ENCODE results near the gene SCFD2. TPM values are rescaled to one million over a fixed set of nuclear protein-coding genes. Genes with fewer than 3 reads are reported as not detected.

Gene SCFD2
- polyA plus RNA-seq, 2 of the 4 experiments (the other 2 are of a cell fraction), result 7.6 to 10.8 TPM

DNA sequence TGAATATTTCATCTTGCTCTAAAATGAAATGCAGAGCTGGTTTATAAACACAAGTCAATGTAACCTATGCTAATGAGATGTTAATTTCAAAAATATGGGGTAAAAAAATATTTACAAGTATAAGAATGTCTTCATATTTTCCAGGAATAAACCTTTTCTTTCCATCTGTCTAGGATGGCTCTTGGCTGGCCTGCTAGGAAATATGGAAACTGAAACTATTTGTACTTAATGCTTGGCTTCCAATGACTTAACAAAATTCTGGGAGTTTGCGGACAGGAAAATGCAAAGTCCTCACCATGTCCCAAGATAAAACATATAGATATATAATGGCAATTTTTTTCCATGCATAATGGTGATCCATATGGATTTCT, 168.1 kb downstream of the SCFD2 start:
- no peak for TF ChIP-seq MYC (IDR thresholded peaks at IDR 0.05; ENCODE audit: borderline replicate concordance, low read length)
- CTCF ChIA-PET, result interaction anchor here (0.6 to 2.6 kb wide), 3 partner anchors 426 to 1035 kb away, joined by 3 to 12 read pairs (median 3); no protein-coding TSS in a partner anchor
- POLR2A ChIA-PET, result no interaction called here
- WGBS (ENCODE audit: missing lambda C conversion rate), result 97% methylated on average over 1 of the region's 1 CpG
- no peaks in the 10 kb centered on the region for H3K4me1 ChIP-seq
- H3K9me3 ChIP-seq, result no peaks in the 10 kb centered on the region
- H3K4me3 ChIP-seq, result no peak overlapping the region
- H3K4me2 ChIP-seq, result no peak overlapping the region
- FAIRE-seq, result no peak
- DNase-seq (ENCODE audit: low read depth in 1 of 2, low spot score in 1 of 2), result no peak
- no peak overlapping the region for H3K27ac ChIP-seq
- no peak for ATAC-seq

DNA sequence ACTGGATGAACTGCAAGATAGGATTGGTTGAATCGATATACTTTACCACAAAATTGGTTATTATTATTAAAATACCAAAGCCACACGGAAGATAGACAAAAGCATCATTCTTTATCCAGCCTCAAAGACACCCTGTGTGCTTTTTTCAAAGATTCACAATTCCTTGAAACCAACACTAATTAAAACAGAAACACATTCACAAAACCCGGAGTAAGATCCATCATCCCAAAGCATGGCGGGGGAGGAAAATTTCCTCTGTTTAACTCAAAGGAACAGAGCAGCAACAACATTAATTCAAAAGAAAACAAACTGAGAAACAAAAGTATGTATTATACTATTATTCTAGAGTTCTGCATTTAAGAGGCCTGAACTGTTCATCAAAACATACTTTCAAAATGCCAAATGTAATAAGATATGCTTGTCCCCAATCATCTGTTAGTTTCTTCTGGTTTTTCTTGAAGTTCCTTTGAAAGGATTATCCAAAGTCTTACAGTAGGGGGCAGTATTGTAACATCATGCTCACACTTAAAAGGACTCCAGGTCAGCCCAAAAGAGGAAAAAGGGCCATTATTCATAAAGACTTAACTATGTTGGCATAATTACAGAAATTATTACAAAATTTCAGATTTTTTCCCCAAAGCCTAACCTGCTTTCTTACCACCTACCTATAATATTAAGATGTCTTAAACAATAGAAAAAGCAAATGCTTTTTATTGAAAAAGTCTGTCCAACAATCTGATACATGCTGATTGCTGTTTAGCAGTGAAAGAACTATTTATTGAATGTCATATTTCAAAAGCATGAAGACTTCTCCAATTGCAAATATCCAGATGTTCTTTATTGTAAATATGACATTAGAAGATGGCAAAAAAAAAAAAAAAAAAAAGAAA, 168.7 kb downstream of the SCFD2 start:
- Histone ChIP-seq H3K27ac (no peak overlapping the region), H3K4me2 (no peak overlapping the region), H3K4me1 (no peaks in the 10 kb centered on the region), H3K9me3 (no peaks in the 10 kb centered on the region), H3K4me3 (no peak overlapping the region)
- CTCF ChIA-PET, result interaction anchor here (0.6 to 2.7 kb wide), 4 partner anchors 29 to 1036 kb away, joined by 3 to 20 read pairs (median 3); no protein-coding TSS in a partner anchor
- POLR2A ChIA-PET, result no interaction called here
- FAIRE-seq (no peak), DNase-seq (ENCODE audit: low read depth in 1 of 2, low spot score in 1 of 2) (peak; percentile 23 to 69), ATAC-seq (peak in 1 of 2 experiments; percentile 71; a peak in 3 of 6 replicates)
- WGBS (ENCODE audit: missing lambda C conversion rate), result 72% methylated on average over 4 of the region's 4 CpGs
- no peak for TF ChIP-seq NPAS2 (CRISPR knock-in tag; IDR thresholded peaks at IDR 0.05; ENCODE audit: borderline replicate concordance)
- no peak for TF ChIP-seq MYC (IDR thresholded peaks at IDR 0.05; ENCODE audit: borderline replicate concordance, low read length)
- no peak for TF ChIP-seq NFE2L2 (conservative IDR thresholded peaks at IDR 0.05; ENCODE audit: low read length)
- no peak for TF ChIP-seq MAZ (IDR thresholded peaks at IDR 0.05; ENCODE audit: borderline replicate concordance, low read depth, low read length)
- TF ChIP-seq FOSL2 (IDR thresholded peaks at IDR 0.05), result no peak
- no peak for TF ChIP-seq FOSL2 (CRISPR knock-in tag; IDR thresholded peaks at IDR 0.05)
- TF ChIP-seq TP53 (CRISPR knock-in tag; IDR thresholded peaks at IDR 0.05), result no peak
- TF ChIP-seq PHF8 (IDR thresholded peaks at IDR 0.05; ENCODE audit: borderline replicate concordance, low read depth), result no peak
- TF ChIP-seq, protein P1, sequence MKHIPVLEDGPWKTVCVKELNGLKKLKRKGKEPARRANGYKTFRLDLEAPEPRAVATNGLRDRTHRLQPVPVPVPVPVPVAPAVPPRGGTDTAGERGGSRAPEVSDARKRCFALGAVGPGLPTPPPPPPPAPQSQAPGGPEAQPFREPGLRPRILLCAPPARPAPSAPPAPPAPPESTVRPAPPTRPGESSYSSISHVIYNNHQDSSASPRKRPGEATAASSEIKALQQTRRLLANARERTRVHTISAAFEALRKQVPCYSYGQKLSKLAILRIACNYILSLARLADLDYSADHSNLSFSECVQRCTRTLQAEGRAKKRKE (CRISPR knock-in tag; IDR thresholded peaks at IDR 0.05; ENCODE audit: low read depth), result no peak
- no peak for TF ChIP-seq FOSB (CRISPR knock-in tag; IDR thresholded peaks at IDR 0.05)
- TF ChIP-seq, protein P2, sequence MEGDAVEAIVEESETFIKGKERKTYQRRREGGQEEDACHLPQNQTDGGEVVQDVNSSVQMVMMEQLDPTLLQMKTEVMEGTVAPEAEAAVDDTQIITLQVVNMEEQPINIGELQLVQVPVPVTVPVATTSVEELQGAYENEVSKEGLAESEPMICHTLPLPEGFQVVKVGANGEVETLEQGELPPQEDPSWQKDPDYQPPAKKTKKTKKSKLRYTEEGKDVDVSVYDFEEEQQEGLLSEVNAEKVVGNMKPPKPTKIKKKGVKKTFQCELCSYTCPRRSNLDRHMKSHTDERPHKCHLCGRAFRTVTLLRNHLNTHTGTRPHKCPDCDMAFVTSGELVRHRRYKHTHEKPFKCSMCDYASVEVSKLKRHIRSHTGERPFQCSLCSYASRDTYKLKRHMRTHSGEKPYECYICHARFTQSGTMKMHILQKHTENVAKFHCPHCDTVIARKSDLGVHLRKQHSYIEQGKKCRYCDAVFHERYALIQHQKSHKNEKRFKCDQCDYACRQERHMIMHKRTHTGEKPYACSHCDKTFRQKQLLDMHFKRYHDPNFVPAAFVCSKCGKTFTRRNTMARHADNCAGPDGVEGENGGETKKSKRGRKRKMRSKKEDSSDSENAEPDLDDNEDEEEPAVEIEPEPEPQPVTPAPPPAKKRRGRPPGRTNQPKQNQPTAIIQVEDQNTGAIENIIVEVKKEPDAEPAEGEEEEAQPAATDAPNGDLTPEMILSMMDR (IDR thresholded peaks at IDR 0.05), result peak; percentile 68
- no peak for TF ChIP-seq KDM5A (IDR thresholded peaks at IDR 0.05)
- no peak for TF ChIP-seq EHMT2 (IDR thresholded peaks at IDR 0.05; ENCODE audit: low read depth)
- TF ChIP-seq SMC3 (IDR thresholded peaks at IDR 0.05), result peak; percentile 71
- peak; percentile 74 to 80 for TF ChIP-seq RAD21 (conservative IDR thresholded peaks at IDR 0.05 in 1 of 2, IDR thresholded peaks at IDR 0.05 in 1 of 2)
- no peak for TF ChIP-seq SREBF2 (IDR thresholded peaks at IDR 0.05)
- TF ChIP-seq, protein P3, sequence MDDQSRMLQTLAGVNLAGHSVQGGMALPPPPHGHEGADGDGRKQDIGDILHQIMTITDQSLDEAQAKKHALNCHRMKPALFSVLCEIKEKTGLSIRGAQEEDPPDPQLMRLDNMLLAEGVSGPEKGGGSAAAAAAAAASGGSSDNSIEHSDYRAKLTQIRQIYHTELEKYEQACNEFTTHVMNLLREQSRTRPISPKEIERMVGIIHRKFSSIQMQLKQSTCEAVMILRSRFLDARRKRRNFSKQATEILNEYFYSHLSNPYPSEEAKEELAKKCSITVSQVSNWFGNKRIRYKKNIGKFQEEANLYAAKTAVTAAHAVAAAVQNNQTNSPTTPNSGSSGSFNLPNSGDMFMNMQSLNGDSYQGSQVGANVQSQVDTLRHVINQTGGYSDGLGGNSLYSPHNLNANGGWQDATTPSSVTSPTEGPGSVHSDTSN (IDR thresholded peaks at IDR 0.05), result no peak
- TF ChIP-seq POLR2AphosphoS2 (conservative IDR thresholded peaks at IDR 0.05; ENCODE audit: low read length), result no peak
